Suprapubic skin (tissue), 4 donors: ENCODE data around the gene CD163. TPM values are rescaled to one million over a fixed set of nuclear protein-coding genes. Genes with fewer than 3 reads are reported as not detected.

Source experiments
- DNase-seq, 2 donors: peaks; one replicate each; pipeline ENCODE4 v3.0.0-alpha.2; 2019; ENCODE audit warnings: low spot score in 2 of 2
- H3K27ac ChIP-seq: fragments of 200-600 bp; sonication (generic); one replicate; pipeline ENCODE4 v1.5.1; 2019
- H3K27me3 ChIP-seq: fragments of 200-600 bp; sonication (generic); one replicate; pipeline ENCODE4 v1.5.1; 2019
- H3K36me3 ChIP-seq: fragments of 200-600 bp; sonication (generic); one replicate; pipeline ENCODE4 v1.5.1; 2019
- H3K4me1 ChIP-seq: fragments of 200-600 bp; sonication (generic); one replicate; pipeline ENCODE4 v1.5.1; 2019
- H3K4me3 ChIP-seq: fragments of 200-600 bp; sonication (generic); one replicate; pipeline ENCODE4 v1.5.1; 2019; ENCODE audit warnings: mild to moderate bottlenecking
- H3K9me3 ChIP-seq: fragments of 200-600 bp; sonication (generic); one replicate; pipeline ENCODE4 v1.5.1; 2019
- CTCF ChIP-seq, 2 donors: fragments of 200-600 bp in 1 of 2; fragments of 450-650 bp in 1 of 2; sonication (generic) in 1 of 2; IDR thresholded peaks; one replicate each; pipeline ENCODE4 v1.5.1; 2016 to 2019; ENCODE audit warnings: antibody characterized with exemption in 2 of 2, mild to moderate bottlenecking in 1 of 2, moderate library complexity in 1 of 2
- EP300 ChIP-seq: sonication (generic); formaldehyde crosslinking; IDR thresholded peaks from one replicate; pipeline ENCODE4 v1.6.1; 2017; ENCODE audit warnings: antibody characterized with exemption
- POLR2A ChIP-seq, 2 donors: fragments of 450-650 bp; IDR thresholded peaks; one replicate each; pipeline ENCODE4 v1.6.1; 2017; ENCODE audit warnings: antibody characterized with exemption in 2 of 2, mild to moderate bottlenecking in 2 of 2, moderate library complexity in 2 of 2
- POLR2AphosphoS5 ChIP-seq, 3 donors: sonication (generic); formaldehyde crosslinking; IDR thresholded peaks; one replicate each; pipeline ENCODE4 v1.6.1; 2017; ENCODE audit warnings: antibody characterized with exemption in 3 of 3
- WGBS: methylation state at CpG from one replicate; pipeline ENCODE4 v1.1.5; 2018; 5-methylcytosine and 5-hydroxymethylcytosine counted together
- total RNA-seq, 4 donors: library from RNA; depleted of rRNA; stranded (reverse); fragments of >200 nt; gene quantifications; one replicate each; pipeline ENCODE4 v1.1.0, GENCODE V29; 2016

CD163 gene
- total RNA-seq, 4 donors from 2014 or later = 12.9 to 22.0 (median 16.7) TPM

GRCh38 chr12:7495136-7495535 is 8.4 kb downstream of the CD163 start:
- no peak overlapping the region for H3K27ac ChIP-seq
- 95% methylated on average over 3 of the region's 3 CpGs for WGBS
- H3K9me3 ChIP-seq = no peaks in the 10 kb centered on the region
- no peaks in the 10 kb centered on the region for H3K27me3 ChIP-seq
- no peaks in the 10 kb centered on the region for H3K4me1 ChIP-seq
- TF ChIP-seq POLR2A (IDR thresholded peaks at IDR 0.05) = no peak
- TF ChIP-seq CTCF (IDR thresholded peaks at IDR 0.05) = no peak
- no peak for TF ChIP-seq EP300
- no peak for TF ChIP-seq POLR2AphosphoS5 (IDR thresholded peaks at IDR 0.05)
- peak overlapping the region; percentile 5 for H3K4me3 ChIP-seq
- DNase-seq = no peak
- no peaks in the 10 kb centered on the region for H3K36me3 ChIP-seq

- TF ChIP-seq POLR2A (IDR thresholded peaks at IDR 0.05) (no peak), CTCF (IDR thresholded peaks at IDR 0.05) (no peak), POLR2AphosphoS5 (IDR thresholded peaks at IDR 0.05) (no peak), EP300 (no peak)
- no peak for DNase-seq
- Histone ChIP-seq H3K9me3 (no peaks in the 10 kb centered on the region), H3K4me1 (no peaks in the 10 kb centered on the region), H3K4me3 (peak overlapping the region; percentile 5), H3K27me3 (no peaks in the 10 kb centered on the region), H3K36me3 (no peaks in the 10 kb centered on the region), H3K27ac (no peak overlapping the region)
- WGBS = 94% methylated on average over 3 of the region's 3 CpGs
These were observed 10.6 kb downstream of the CD163 start for GRCh38 chr12:7493006-7493405.

- Histone ChIP-seq H3K27ac (no peak overlapping the region), H3K4me1 (no peaks in the 10 kb centered on the region), H3K9me3 (no peaks in the 10 kb centered on the region), H3K4me3 (no peak overlapping the region), H3K36me3 (no peaks in the 10 kb centered on the region), H3K27me3 (no peaks in the 10 kb centered on the region)
- no peak for TF ChIP-seq POLR2AphosphoS5 (IDR thresholded peaks at IDR 0.05)
- no peak for TF ChIP-seq CTCF (IDR thresholded peaks at IDR 0.05)
- TF ChIP-seq EP300 = no peak
- no peak for TF ChIP-seq POLR2A (IDR thresholded peaks at IDR 0.05)
- WGBS = 82% methylated on average over 6 of the region's 6 CpGs
- no peak for DNase-seq
These were observed 17.1 kb downstream of the CD163 start for GRCh38 chr12:7486512-7486911.

- DNase-seq = no peak
These were observed 18.5 kb downstream of the CD163 start for GRCh38 chr12:7485095-7485494.

GRCh38 chr12:7483343-7483742 is 20.2 kb downstream of the CD163 start:
- no peaks in the 10 kb centered on the region for H3K36me3 ChIP-seq
- H3K4me1 ChIP-seq = no peaks in the 10 kb centered on the region
- no peak overlapping the region for H3K4me3 ChIP-seq
- WGBS = 63% methylated on average over 5 of the region's 5 CpGs
- no peak overlapping the region for H3K27ac ChIP-seq
- no peaks in the 10 kb centered on the region for H3K9me3 ChIP-seq
- no peaks in the 10 kb centered on the region for H3K27me3 ChIP-seq
- TF ChIP-seq POLR2A (IDR thresholded peaks at IDR 0.05) (no peak), EP300 (no peak), POLR2AphosphoS5 (IDR thresholded peaks at IDR 0.05) (no peak), CTCF (IDR thresholded peaks at IDR 0.05) (no peak)
- DNase-seq = no peak

More at GRCh38 chr12:7485095-7485494, 18.5 kb downstream of the CD163 start:
- Histone ChIP-seq H3K27me3 (no peaks in the 10 kb centered on the region), H3K4me3 (no peak overlapping the region), H3K4me1 (no peaks in the 10 kb centered on the region), H3K9me3 (no peaks in the 10 kb centered on the region), H3K36me3 (no peaks in the 10 kb centered on the region), H3K27ac (no peak overlapping the region)
- 82% methylated on average over 4 of the region's 4 CpGs for WGBS
- no peak for TF ChIP-seq POLR2A (IDR thresholded peaks at IDR 0.05)
- no peak for TF ChIP-seq CTCF (IDR thresholded peaks at IDR 0.05)
